ENCODE results near the gene ABCA4.

Gene ABCA4

GRCh38 chr1:94122201-94122970 lies 1.4 kb upstream of the ABCA4 start:
- no peak for DNase-seq

- DNase-seq = no peak
These were observed 468 bp upstream of the ABCA4 start for GRCh38 chr1:94121411-94121821.

- no peak for DNase-seq
These were observed 412 bp downstream of the ABCA4 start for GRCh38 chr1:94120570-94120901.

- no peak for DNase-seq
These were observed 965 bp downstream of the ABCA4 start for GRCh38 chr1:94119796-94120569.

GRCh38 chr1:94119306-94119705 lies 1.6 kb downstream of the ABCA4 start:
- DNase-seq = no peak

GRCh38 chr1:94118471-94118870 lies 2.5 kb downstream of the ABCA4 start:
- no peak for DNase-seq

GRCh38 chr1:94118013-94118412 lies 2.9 kb downstream of the ABCA4 start:
- no peak for DNase-seq

GRCh38 chr1:94117259-94117851 lies 3.6 kb downstream of the ABCA4 start:
- no peak for DNase-seq

GRCh38 chr1:94115900-94116436 lies 5.0 kb downstream of the ABCA4 start:
- no peak for DNase-seq

GRCh38 chr1:94115254-94115899 lies 5.6 kb downstream of the ABCA4 start:
- no peak for DNase-seq

GRCh38 chr1:94113589-94114226 lies 7.2 kb downstream of the ABCA4 start:
- no peak for DNase-seq

- no peak for DNase-seq
These were observed 9.1 kb downstream of the ABCA4 start for GRCh38 chr1:94111879-94112278.

GRCh38 chr1:94110946-94111740 lies 9.8 kb downstream of the ABCA4 start:
- no peak for DNase-seq

- DNase-seq = no peak
These were observed 10.8 kb downstream of the ABCA4 start for GRCh38 chr1:94110021-94110761.

GRCh38 chr1:94109478-94109877 lies 11.5 kb downstream of the ABCA4 start:
- no peak for DNase-seq

GRCh38 chr1:94107141-94107540 lies 13.8 kb downstream of the ABCA4 start:
- DNase-seq = no peak

- no peak for DNase-seq
These were observed 14.2 kb downstream of the ABCA4 start for GRCh38 chr1:94106716-94107115.

- DNase-seq = no peak
These were observed 14.9 kb downstream of the ABCA4 start for GRCh38 chr1:94105957-94106529.

GRCh38 chr1:94105581-94105952 lies 15.4 kb downstream of the ABCA4 start:
- DNase-seq = no peak

- DNase-seq = no peak
These were observed 16.0 kb downstream of the ABCA4 start for GRCh38 chr1:94104776-94105580.

Data from stimulated activated CD4-positive, alpha-beta T cell treated with anti-CD3 and anti-CD28 coated beads, Interleukin-4, amount 100 ng/mL, for 24 hours (primary cell).